ENCODE measurements around the gene PTGER3. TPM values are rescaled to one million over a fixed set of nuclear protein-coding genes. Genes with fewer than 3 reads are reported as not detected.

The PTGER3 gene
- total and polyA plus RNA-seq, 2 experiments from 2014 or later, result 0.45 to 1.6 TPM

GRCh38 chr1:70947835-70948234, 99.8 kb downstream of the PTGER3 start (continued):
- TF ChIP-seq EZH2phosphoT487 (IDR thresholded peaks at IDR 0.05; ENCODE audit: unreplicated experiment) (no peak), ZNF114 (CRISPR knock-in tag; IDR thresholded peaks at IDR 0.05) (no peak), POLR2AphosphoS5 (IDR thresholded peaks at IDR 0.05; ENCODE audit: low read depth) (no peak), ETS1 (IDR thresholded peaks at IDR 0.05) (no peak), JUNB (IDR thresholded peaks at IDR 0.05; ENCODE audit: unreplicated experiment) (no peak), REST (IDR thresholded peaks at IDR 0.05; ENCODE audit: unreplicated experiment) (no peak), ZNF331 (CRISPR knock-in tag; IDR thresholded peaks at IDR 0.05; ENCODE audit: low read depth) (no peak)

- Mint-ChIP-seq H3K4me3 (no peak overlapping the region), H3K27ac (no peak overlapping the region), H3K36me3 (ENCODE audit: low read depth) (peaks cover 2% of the 10 kb centered on the region; the same call in 1 of the 3 replicates), H3K27me3 (ENCODE audit: insufficient read depth, low read depth, poor library complexity) (no peaks in the 10 kb centered on the region), H3K9me3 (peaks cover 3% of the 10 kb centered on the region; the same call in 1 of the 3 replicates), H3K4me1 (no peaks in the 10 kb centered on the region)
- Histone ChIP-seq H3K4me2 (no peak overlapping the region), H3K4me3 (no peak overlapping the region), H2AFZ (no peak overlapping the region), H3K4me1 (ENCODE audit: insufficient read depth) (no peaks in the 10 kb centered on the region), H3K27ac (ENCODE audit: low read depth) (no peak overlapping the region), H3K9me2 (ENCODE audit: insufficient read depth) (peaks cover 3% of the 10 kb centered on the region; the same call in 1 of the 2 replicates), H3K36me3 (ENCODE audit: insufficient read depth) (no peaks in the 10 kb centered on the region), H3K27me3 (ENCODE audit: insufficient read depth) (no peaks in the 10 kb centered on the region), H4K20me1 (replicated peaks; ENCODE audit: insufficient read depth) (no peaks in the 10 kb centered on the region), H3K79me2 (replicated peaks; ENCODE audit: insufficient read depth) (no peaks in the 10 kb centered on the region), H3F3A (replicated peaks; ENCODE audit: low read depth) (no peaks in the 10 kb centered on the region)
- ATAC-seq, result no peak
- no peak for DNase-seq (ENCODE audit: low spot score)
- TF ChIP-seq POLR2AphosphoS5 (IDR thresholded peaks at IDR 0.05; ENCODE audit: low read depth) (no peak), NANOG (IDR thresholded peaks at IDR 0.05; ENCODE audit: borderline replicate concordance) (no peak), EZH2phosphoT487 (IDR thresholded peaks at IDR 0.05; ENCODE audit: unreplicated experiment) (no peak), CREB1 (CRISPR knock-in tag; IDR thresholded peaks at IDR 0.05; ENCODE audit: low read depth) (no peak), REST (IDR thresholded peaks at IDR 0.05; ENCODE audit: unreplicated experiment) (no peak), ZNF331 (CRISPR knock-in tag; IDR thresholded peaks at IDR 0.05; ENCODE audit: low read depth) (no peak), EZH2 (IDR thresholded peaks at IDR 0.05; ENCODE audit: low read depth, unreplicated experiment) (no peak), JUNB (IDR thresholded peaks at IDR 0.05; ENCODE audit: unreplicated experiment) (no peak), ZNF114 (CRISPR knock-in tag; IDR thresholded peaks at IDR 0.05) (no peak), STAT1 (IDR thresholded peaks at IDR 0.05; ENCODE audit: unreplicated experiment) (no peak), ETS1 (IDR thresholded peaks at IDR 0.05) (no peak)
These were observed 101.9 kb downstream of the PTGER3 start for GRCh38 chr1:70945676-70946075.

Measured in GM23338 (cell line).